PFSK-1 (cell line): ENCODE measurements around the gene VWA5B1.

Experiments
- FOXP2 ChIP-seq: optimal IDR thresholded peaks from 2 replicates; pipeline ENCODE3; 2011; ENCODE audit warnings: borderline replicate concordance, control low read depth, inconsistent platforms; ENCODE audit not compliant: insufficient read depth; ENCODE audit errors: extremely low read length, extremely low read depth
- POLR2AphosphoS5 ChIP-seq: IDR thresholded peaks from 2 replicates; pipeline ENCODE4 v1.6.1; 2012; ENCODE audit warnings: low read depth, mild to moderate bottlenecking, control low read depth, low read length, moderate library complexity
- SIN3A ChIP-seq: IDR thresholded peaks from 2 replicates; pipeline ENCODE4 v1.6.1; 2012; ENCODE audit warnings: mild to moderate bottlenecking, low read length, moderate library complexity, borderline replicate concordance; ENCODE audit not compliant: insufficient read depth
- TAF1 ChIP-seq: IDR thresholded peaks from 2 replicates; pipeline ENCODE4 v1.6.1; 2012; ENCODE audit warnings: low read length, control low read depth, borderline replicate concordance; ENCODE audit not compliant: insufficient read depth
- TF ChIP-seq, protein P1 (sequence below), 2 experiments: IDR thresholded peaks; 2 replicates each; pipeline versions ENCODE4 v1.6.1 to v1.8.0; 2011 to 2012; ENCODE audit warnings: low read depth in 2 of 2, low read length in 2 of 2, control low read depth in 1 of 2, inconsistent platforms in 1 of 2, mild to moderate bottlenecking in 1 of 2, moderate library complexity in 1 of 2; ENCODE audit not compliant: insufficient read depth in 1 of 2

The VWA5B1 gene

GRCh38 chr1:20259646-20260045 lies 31.0 kb upstream of the VWA5B1 start:
- no peak for TF ChIP-seq POLR2AphosphoS5
- no peak for TF ChIP-seq TAF1
- TF ChIP-seq SIN3A, result no peak
- TF ChIP-seq FOXP2, result no peak
- TF ChIP-seq, protein P1, sequence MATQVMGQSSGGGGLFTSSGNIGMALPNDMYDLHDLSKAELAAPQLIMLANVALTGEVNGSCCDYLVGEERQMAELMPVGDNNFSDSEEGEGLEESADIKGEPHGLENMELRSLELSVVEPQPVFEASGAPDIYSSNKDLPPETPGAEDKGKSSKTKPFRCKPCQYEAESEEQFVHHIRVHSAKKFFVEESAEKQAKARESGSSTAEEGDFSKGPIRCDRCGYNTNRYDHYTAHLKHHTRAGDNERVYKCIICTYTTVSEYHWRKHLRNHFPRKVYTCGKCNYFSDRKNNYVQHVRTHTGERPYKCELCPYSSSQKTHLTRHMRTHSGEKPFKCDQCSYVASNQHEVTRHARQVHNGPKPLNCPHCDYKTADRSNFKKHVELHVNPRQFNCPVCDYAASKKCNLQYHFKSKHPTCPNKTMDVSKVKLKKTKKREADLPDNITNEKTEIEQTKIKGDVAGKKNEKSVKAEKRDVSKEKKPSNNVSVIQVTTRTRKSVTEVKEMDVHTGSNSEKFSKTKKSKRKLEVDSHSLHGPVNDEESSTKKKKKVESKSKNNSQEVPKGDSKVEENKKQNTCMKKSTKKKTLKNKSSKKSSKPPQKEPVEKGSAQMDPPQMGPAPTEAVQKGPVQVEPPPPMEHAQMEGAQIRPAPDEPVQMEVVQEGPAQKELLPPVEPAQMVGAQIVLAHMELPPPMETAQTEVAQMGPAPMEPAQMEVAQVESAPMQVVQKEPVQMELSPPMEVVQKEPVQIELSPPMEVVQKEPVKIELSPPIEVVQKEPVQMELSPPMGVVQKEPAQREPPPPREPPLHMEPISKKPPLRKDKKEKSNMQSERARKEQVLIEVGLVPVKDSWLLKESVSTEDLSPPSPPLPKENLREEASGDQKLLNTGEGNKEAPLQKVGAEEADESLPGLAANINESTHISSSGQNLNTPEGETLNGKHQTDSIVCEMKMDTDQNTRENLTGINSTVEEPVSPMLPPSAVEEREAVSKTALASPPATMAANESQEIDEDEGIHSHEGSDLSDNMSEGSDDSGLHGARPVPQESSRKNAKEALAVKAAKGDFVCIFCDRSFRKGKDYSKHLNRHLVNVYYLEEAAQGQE (IDR thresholded peaks at IDR 0.05; ENCODE audit: insufficient read depth in 1 of 2, low read depth in 2 of 2, low read length in 2 of 2), result no peak

DNA sequence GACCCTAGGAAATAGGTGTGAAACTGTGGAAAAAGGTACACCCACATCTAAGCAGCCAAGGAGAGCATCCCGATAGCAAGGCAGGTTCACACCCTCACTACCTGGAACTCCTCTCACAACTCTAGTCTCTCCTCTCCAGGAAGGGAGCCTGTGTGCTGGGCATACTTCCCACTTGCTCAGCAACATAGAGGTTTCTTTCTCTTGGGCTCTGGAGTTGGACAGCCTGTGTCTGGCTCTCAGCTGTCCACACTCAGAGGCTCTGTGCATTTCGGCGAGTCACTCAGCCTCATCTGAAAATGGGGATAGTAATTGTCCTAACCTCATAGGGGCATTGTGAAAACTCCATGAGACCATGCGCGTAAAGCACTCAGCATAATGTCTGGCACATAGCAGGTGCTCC lies 29.6 kb upstream of the VWA5B1 start:
- TF ChIP-seq, protein P1 (IDR thresholded peaks at IDR 0.05; ENCODE audit: insufficient read depth in 1 of 2, low read depth in 2 of 2, low read length in 2 of 2), result no peak
- TF ChIP-seq TAF1 (no peak), FOXP2 (no peak), SIN3A (no peak), POLR2AphosphoS5 (no peak)

GRCh38 chr1:20262810-20263534 lies 27.7 kb upstream of the VWA5B1 start:
- TF ChIP-seq FOXP2 (no peak), SIN3A (no peak), TAF1 (no peak), POLR2AphosphoS5 (no peak)

- no peak for TF ChIP-seq TAF1
- TF ChIP-seq FOXP2, result no peak
- TF ChIP-seq, protein P1 (IDR thresholded peaks at IDR 0.05; ENCODE audit: insufficient read depth in 1 of 2, low read depth in 2 of 2, low read length in 2 of 2), result no peak
- no peak for TF ChIP-seq SIN3A
- no peak for TF ChIP-seq POLR2AphosphoS5
Measured at GRCh38 chr1:20265250-20265649, 25.4 kb upstream of the VWA5B1 start.

DNA sequence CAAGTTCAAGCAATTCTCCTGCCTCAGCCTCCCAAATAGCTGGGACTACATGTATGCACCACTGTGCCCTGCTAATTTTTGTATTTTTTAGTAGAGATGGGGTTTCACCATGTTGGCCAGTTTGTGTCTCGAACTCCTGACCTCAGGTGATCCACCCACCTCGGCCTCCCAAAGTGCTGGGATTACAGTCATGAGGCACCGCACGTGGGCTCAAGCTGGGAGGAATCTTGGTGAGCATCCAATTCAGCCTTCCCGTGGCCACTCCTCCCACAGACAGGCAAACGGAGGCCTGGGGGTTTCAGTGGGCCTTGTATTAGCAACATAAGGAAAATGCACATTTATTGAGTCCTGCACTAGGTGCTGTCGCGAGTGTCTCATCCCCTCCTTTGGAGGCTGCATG lies 24.5 kb upstream of the VWA5B1 start:
- TF ChIP-seq, protein P1 (IDR thresholded peaks at IDR 0.05; ENCODE audit: insufficient read depth in 1 of 2, low read depth in 2 of 2, low read length in 2 of 2), result no peak
- no peak for TF ChIP-seq POLR2AphosphoS5
- no peak for TF ChIP-seq SIN3A
- no peak for TF ChIP-seq FOXP2
- TF ChIP-seq TAF1, result no peak
